ENCODE data around the gene TAS2R43.

DNA sequence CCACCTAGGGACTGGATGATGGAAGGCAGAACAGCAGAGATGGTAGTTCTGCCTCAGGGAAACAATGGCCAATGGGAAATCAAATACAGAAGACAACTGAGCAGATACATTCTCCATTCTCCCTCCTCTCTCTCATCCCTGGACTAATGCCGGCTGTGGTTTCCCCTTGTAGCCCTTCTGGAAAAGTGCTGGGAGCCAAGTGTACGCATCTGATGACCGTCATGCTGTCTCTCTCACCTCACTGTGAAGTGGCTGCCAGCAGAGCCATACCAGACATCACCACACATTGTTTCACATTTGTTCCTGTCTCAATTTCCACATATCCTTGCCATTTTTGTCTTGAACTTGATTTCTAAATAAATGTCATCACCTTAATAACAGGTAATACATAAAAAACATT is 33.1 kb downstream of the TAS2R43 start:
- TF ChIP-seq, protein P1, sequence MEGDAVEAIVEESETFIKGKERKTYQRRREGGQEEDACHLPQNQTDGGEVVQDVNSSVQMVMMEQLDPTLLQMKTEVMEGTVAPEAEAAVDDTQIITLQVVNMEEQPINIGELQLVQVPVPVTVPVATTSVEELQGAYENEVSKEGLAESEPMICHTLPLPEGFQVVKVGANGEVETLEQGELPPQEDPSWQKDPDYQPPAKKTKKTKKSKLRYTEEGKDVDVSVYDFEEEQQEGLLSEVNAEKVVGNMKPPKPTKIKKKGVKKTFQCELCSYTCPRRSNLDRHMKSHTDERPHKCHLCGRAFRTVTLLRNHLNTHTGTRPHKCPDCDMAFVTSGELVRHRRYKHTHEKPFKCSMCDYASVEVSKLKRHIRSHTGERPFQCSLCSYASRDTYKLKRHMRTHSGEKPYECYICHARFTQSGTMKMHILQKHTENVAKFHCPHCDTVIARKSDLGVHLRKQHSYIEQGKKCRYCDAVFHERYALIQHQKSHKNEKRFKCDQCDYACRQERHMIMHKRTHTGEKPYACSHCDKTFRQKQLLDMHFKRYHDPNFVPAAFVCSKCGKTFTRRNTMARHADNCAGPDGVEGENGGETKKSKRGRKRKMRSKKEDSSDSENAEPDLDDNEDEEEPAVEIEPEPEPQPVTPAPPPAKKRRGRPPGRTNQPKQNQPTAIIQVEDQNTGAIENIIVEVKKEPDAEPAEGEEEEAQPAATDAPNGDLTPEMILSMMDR (IDR thresholded peaks at IDR 0.05; ENCODE audit: low read depth, low read length, poor library complexity, severe bottlenecking), result no peak
- TF ChIP-seq EZH2phosphoT487 (IDR thresholded peaks at IDR 0.05; ENCODE audit: borderline replicate concordance, low read length), result no peak

Data from DOHH2 (cell line).